ENCODE results near the gene WDFY4. TPM values are rescaled to one million over a fixed set of nuclear protein-coding genes. Genes with fewer than 3 reads are reported as not detected.

Gene WDFY4
- total and polyA plus RNA-seq, 4 donors = 4.6 to 26.9 (median 13.5) TPM

- ATAC-seq (ENCODE audit: insufficient read depth, low FRiP score) (no peak), DNase-seq (no peak)
- no peak for TF ChIP-seq CTCF (IDR thresholded peaks at IDR 0.05; ENCODE audit: control extremely low read depth, extremely low read depth)
- no peaks in the 10 kb centered on the region for H3K27me3 ChIP-seq (ENCODE audit: control insufficient read depth in 3 of 3, insufficient read depth in 3 of 3, low read length in 2 of 3)
- WGBS, 2 donors = 63 to 76% methylated on average over 11 of the region's 11 CpGs
- peaks cover 0 to 2% (median 0%) of the 10 kb centered on the region in 4 donors for H3K9me3 ChIP-seq (ENCODE audit: control insufficient read depth in 4 of 4, insufficient read depth in 3 of 4, low read length in 3 of 4)
- H3K27ac ChIP-seq (ENCODE audit: low read depth in 1 of 2, low read length in 1 of 2) = no peak overlapping the region
- peaks cover 0 to 6% (median 2%) of the 10 kb centered on the region in 5 donors for H3K4me1 ChIP-seq (ENCODE audit: control insufficient read depth in 5 of 5, insufficient read depth in 5 of 5, low read length in 5 of 5)
- no peaks in the 10 kb centered on the region for H3K36me3 ChIP-seq (ENCODE audit: control insufficient read depth in 4 of 4, insufficient read depth in 4 of 4, low read length in 4 of 4)
- H3K4me3 ChIP-seq = no peak overlapping the region
- no peak overlapping the region for H3K9ac ChIP-seq (ENCODE audit: insufficient read depth in 1 of 2, low read length in 2 of 2)
These were observed 195.5 kb downstream of the WDFY4 start for GRCh38 chr10:48880016-48880705.

DNA sequence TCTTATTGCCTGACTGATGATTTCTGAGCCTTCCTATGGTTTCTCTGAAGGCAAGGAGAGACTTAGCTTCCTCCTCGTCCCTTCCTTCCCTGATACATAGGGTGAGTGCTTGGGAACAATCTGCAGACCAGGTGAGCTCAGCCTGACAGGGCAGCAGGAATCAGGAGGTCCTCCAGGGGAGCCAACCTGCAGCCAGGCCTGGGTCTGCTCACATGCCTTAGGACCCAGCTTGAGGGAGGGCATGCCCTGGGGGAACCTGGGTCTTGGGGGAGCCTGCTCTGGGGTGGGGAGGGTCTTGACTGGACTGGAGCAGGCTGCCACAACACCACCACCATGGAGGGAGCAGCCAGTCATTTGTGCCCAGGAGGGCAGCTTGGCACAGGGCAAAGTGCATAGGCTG, 197.3 kb downstream of the WDFY4 start:
- H3K27ac ChIP-seq (ENCODE audit: low read depth in 1 of 2, low read length in 1 of 2) = no peak overlapping the region
- H3K36me3 ChIP-seq (ENCODE audit: control insufficient read depth in 4 of 4, insufficient read depth in 4 of 4, low read length in 4 of 4) = no peaks in the 10 kb centered on the region
- ATAC-seq (ENCODE audit: insufficient read depth, low FRiP score) = no peak
- H3K27me3 ChIP-seq (ENCODE audit: control insufficient read depth in 3 of 3, insufficient read depth in 3 of 3, low read length in 2 of 3) = no peaks in the 10 kb centered on the region
- DNase-seq = no peak
- no peak overlapping the region for H3K4me3 ChIP-seq
- peaks cover 0 to 4% (median 2%) of the 10 kb centered on the region in 5 donors for H3K4me1 ChIP-seq (ENCODE audit: control insufficient read depth in 5 of 5, insufficient read depth in 5 of 5, low read length in 5 of 5)
- WGBS, 2 donors = 88 to 100% methylated on average over 1 of the region's 1 CpG
- no peaks in the 10 kb centered on the region for H3K9me3 ChIP-seq (ENCODE audit: control insufficient read depth in 4 of 4, insufficient read depth in 3 of 4, low read length in 3 of 4)
- TF ChIP-seq CTCF (IDR thresholded peaks at IDR 0.05; ENCODE audit: control extremely low read depth, extremely low read depth) = no peak
- H3K9ac ChIP-seq (ENCODE audit: insufficient read depth in 1 of 2, low read length in 2 of 2) = no peak overlapping the region

DNA sequence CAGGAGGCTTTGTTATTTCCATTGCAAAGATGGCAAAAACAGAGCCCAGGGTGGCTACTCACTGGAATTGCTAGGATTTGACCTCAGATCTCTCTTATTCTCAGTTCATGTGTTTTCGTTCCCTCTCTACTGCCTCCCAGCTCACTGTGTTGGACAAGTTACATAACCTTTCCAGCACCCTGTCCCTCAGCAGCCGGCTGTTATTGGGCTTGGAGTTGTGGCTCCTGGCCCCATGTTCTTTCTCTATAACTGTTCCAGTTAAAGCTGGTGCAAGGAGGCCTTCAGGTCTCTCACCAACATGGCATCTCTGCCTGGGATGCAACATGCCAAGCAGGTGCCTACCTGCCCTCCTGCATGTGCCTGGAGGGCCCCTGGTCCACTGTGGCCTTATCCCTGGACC, 198.2 kb downstream of the WDFY4 start:
- no peak for DNase-seq
- no peak for ATAC-seq (ENCODE audit: insufficient read depth, low FRiP score)
- Histone ChIP-seq H3K9ac (ENCODE audit: insufficient read depth in 1 of 2, low read length in 2 of 2) (no peak overlapping the region), H3K4me3 (no peak overlapping the region), H3K27ac (ENCODE audit: low read depth in 1 of 2, low read length in 1 of 2) (no peak overlapping the region), H3K27me3 (ENCODE audit: control insufficient read depth in 3 of 3, insufficient read depth in 3 of 3, low read length in 2 of 3) (no peaks in the 10 kb centered on the region), H3K4me1 (ENCODE audit: control insufficient read depth in 5 of 5, insufficient read depth in 5 of 5, low read length in 5 of 5) (peaks cover 0 to 4% (median 0%) of the 10 kb centered on the region in 5 donors), H3K36me3 (ENCODE audit: control insufficient read depth in 4 of 4, insufficient read depth in 4 of 4, low read length in 4 of 4) (no peaks in the 10 kb centered on the region), H3K9me3 (ENCODE audit: control insufficient read depth in 4 of 4, insufficient read depth in 3 of 4, low read length in 3 of 4) (no peaks in the 10 kb centered on the region)
- no peak for TF ChIP-seq CTCF (IDR thresholded peaks at IDR 0.05; ENCODE audit: control extremely low read depth, extremely low read depth)
- WGBS, 2 donors = 92 to 94% methylated on average over 2 of the region's 2 CpGs

- ATAC-seq (ENCODE audit: insufficient read depth, low FRiP score) (no peak), DNase-seq (no peak)
- Histone ChIP-seq H3K27ac (ENCODE audit: low read depth in 1 of 2, low read length in 1 of 2) (no peak overlapping the region), H3K4me1 (ENCODE audit: control insufficient read depth in 5 of 5, insufficient read depth in 5 of 5, low read length in 5 of 5) (peaks cover 0 to 4% (median 0%) of the 10 kb centered on the region in 5 donors), H3K9ac (ENCODE audit: insufficient read depth in 1 of 2, low read length in 2 of 2) (no peak overlapping the region), H3K9me3 (ENCODE audit: control insufficient read depth in 4 of 4, insufficient read depth in 3 of 4, low read length in 3 of 4) (no peaks in the 10 kb centered on the region), H3K27me3 (ENCODE audit: control insufficient read depth in 3 of 3, insufficient read depth in 3 of 3, low read length in 2 of 3) (no peaks in the 10 kb centered on the region), H3K4me3 (no peak overlapping the region), H3K36me3 (ENCODE audit: control insufficient read depth in 4 of 4, insufficient read depth in 4 of 4, low read length in 4 of 4) (no peaks in the 10 kb centered on the region)
- no peak for TF ChIP-seq CTCF (IDR thresholded peaks at IDR 0.05; ENCODE audit: control extremely low read depth, extremely low read depth)
- WGBS, 2 donors = 59 to 74% methylated on average over 4 of the region's 4 CpGs
These were observed 199.0 kb downstream of the WDFY4 start for GRCh38 chr10:48883701-48884100.

Data from lung (tissue), 12 donors.